NCI-H1105 treated with DMSO at 0.1 percent for 48 hours (cell line): ENCODE data around the gene NUTM2E.
"Not testable (repeated sequence)": the region's sequence is repeated elsewhere in the genome, so short reads cannot be mapped to it uniquely, and the experiment has no call there.

Experiments used
- DNase-seq: peaks from one replicate; lab custom pipeline; 2025; lab: John Stamatoyannopoulos, UW

NUTM2E gene, protein sequence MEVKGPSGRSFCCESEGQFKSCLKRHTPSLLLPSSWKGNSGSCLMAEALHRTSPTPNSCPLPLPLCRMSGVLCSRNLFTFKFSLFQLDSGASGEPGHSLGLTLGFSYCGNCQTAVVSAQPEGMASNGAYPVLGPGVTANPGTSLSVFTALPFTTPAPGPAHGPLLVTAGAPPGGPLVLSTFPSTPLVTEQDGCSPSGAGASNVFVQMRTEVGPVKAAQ (N-terminal part only)

DNA sequence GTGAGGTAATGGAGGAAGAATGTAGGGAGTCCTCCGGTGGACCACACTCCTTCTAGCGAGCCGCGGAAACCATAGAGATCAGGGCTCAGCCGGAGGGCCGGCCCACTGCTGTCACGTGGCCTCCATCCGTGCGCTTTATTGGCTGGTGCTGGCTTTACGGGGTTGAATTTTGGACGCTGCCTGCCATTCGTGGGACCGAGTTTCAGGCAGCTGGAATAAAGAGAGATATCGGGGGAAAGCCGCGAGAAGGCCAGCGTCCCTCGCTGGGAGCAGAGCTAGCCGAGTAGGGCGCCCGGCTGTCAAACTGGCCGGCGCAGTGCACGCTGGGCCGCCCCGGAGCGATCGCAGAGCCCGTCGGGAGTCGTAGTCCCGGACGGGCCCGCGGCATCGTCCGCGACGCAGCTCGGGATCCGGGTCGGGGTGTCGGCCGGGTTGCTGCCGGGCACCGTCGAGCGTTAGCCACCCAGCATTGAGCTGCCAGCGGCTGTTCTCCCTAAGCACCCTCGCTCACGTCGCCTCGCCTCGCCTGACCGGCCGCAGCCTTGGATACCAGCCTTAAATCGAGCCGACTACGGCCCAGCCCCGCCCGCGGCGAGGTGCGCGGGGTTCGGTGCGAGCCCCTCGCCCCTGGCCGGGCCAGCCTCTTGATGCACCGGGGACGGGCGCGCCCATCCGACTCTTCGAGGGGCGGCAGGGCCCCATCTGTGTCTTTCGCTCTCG, at the start of gene NUTM2E:
TSS of gene NUTM2E (plus strand) at position 244 of the 720 bp plus-strand sequence. CDS start 15,002 bp downstream, outside the sequence.
- DNase-seq: peak; percentile 59

DNA sequence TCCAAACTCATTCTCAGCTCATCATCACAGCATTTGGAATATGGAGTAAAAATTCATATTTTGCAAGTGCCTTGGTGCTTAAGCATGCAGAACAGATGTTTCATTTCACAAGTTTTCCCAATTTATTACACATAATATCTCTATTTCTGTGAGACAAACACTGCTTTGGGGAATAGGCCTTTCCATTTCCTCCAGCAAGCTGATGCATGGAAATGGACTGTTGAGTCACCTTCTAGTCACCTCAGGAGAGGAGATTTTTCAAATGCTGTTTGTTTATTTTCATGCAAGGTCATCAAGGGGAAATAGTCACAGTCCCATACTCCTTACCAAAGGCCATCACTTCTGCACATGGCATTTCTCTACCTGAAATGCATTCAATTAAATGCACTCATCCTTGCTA, 48.5 kb upstream of the NUTM2E start:
- not testable (repeated sequence) for DNase-seq

DNA sequence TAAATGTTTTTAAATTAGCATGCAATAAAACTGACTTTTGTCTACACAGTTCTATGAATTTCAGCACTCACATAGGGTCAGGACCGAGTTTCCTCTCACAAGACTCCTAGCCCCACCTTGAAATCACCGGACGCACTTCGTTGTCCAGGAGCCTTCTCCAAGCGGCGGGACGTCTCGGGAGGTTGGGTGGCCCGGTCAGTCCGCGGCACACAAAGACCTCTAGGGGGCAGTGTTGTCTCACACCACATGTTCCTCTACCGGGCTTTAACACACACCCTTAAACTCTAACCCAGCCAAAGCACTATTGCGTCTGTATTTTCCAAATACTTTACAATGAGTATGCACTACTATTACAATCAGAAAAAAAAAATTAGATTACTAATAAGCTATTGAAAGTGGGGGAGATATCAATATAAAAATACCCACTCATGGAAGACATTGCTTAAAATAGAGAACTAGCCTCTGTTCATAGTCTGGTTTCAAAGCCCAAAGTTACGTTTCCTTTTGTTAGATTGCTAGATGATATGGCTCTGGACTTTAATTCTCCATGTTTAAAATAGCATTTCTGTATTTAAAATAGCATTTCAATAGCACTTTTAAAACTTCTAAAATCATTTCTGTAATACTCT, 47.1 kb upstream of the NUTM2E start:
- DNase-seq: not testable (repeated sequence)

DNA sequence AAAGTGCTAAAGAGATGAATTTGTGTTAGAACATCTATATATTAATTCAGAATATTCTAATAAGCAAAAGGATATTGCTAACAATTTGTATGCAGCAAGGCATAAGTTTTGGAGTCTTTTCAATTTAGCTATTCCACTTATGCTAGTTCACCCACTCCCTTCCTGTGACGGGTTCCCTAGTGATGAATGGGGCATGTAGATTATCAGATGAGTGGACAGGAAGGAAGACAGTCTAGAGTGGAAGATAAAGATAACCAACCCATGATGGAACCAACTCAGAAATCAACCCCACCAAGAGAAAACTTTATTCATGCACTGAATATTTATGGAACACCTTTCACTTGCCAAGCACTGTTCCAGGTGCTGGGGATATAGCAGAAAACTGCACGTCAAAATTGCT, 46.5 kb upstream of the NUTM2E start:
- DNase-seq: not testable (repeated sequence)

DNA sequence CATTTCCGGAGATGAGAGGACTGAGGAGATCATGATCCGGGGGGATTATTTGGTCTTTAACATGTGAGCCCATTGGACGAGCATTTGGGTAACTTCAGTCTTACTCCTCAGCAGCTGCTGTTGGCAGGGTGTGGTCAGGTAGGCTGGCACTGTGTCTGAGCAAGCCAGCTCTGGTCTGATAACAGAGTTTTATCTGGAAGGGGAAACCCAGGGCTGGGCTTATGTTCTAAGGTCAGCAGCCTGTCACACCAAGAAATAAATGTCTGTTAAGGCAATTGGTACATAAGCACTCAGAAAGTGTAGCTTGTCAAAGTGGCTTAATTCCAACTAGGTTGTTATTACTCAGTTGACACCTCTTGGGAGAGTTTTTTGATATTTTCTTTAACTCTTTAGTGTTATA, 45.0 kb upstream of the NUTM2E start:
- not testable (repeated sequence) for DNase-seq

DNA sequence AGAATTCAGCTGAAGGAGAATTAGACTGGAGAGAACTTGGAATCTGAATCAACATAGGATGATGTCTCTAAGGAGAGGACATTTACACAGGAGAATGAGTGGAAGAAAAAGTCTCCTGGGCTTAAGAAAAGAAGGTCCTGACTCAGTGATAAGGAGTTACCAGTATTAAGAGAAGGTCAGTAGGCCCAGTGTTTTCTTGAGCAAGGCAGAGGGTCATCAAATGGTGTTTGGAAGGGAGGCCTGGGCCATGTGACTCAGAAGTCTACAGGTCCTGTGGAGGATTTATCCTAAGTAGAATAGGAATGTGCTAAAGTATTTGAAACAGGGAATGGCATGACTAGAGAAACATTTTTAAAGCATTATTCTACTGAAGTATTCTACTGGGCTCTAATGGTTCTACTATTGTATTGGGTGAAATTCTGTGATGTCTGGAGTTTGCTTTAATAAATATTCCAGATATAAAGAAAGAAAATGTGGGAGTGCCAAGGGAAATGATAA, 39.0 kb upstream of the NUTM2E start:
- DNase-seq: not testable (repeated sequence)

DNA sequence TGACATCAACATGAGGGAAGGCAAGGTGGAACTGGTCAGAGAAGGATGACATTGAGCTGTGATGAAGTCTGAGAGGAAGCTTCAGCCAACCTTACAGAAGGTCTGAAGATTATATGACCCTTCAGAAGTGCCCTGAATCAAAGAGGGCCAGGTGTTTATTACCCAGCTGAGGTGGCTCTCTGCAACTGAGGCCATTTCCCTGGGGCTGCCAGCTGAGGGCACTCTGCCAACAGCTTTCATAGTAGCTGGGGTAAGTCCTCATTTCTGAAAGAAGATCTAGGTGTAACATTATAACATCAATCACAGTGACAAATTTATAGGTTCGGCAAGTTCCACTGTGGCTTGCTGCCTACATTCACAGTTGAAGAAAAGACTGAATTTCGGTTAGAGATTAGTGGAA, 37.2 kb upstream of the NUTM2E start:
- DNase-seq: not testable (repeated sequence)

DNA sequence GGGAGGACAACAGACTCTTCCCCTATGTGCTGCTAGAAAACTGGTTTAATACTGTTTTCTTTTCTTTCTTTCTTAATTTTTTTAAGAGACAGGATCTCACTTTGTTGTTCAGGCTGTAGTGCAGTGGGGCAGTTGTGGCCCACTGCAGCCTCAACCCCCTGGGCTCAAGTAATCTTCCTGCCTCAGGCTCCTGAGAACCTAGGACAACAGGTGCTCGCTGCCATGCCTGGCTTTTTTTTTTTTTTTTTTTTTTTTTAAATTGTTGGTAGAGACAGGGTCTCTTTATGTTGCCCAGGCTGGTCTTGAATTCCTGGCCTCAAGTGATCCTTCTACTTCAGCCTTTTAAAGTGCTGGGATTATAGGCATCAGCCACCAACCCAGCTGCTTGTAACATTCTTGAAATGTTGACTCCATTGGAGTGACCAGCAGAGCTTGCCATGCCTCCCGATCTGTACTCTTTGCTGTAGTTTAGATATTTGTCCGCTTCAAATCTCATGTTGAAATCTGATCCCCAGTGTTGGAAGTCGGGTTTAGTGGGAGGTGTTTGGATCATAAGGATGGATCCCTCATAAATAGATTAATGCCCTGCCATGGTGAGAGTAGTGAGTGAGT, 34.5 kb upstream of the NUTM2E start:
- not testable (repeated sequence) for DNase-seq

DNA sequence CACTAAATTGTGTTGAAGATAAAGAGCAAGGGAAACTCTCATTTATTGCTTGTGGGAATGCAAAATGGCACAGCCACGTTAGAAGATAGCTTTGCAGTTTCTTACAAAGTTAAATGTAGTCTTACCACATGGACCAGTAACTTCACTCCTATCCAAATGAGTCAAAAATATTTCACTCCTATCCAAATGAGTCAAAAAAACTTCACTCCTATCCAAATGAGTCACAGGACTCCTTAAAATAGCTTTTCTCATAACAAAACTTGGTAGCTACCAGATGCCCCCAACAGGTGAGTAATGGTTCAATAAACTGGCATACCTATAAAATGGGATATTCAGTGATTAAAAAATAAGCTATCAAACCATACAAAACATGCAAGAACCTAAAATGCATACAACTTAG, 27.2 kb upstream of the NUTM2E start:
- DNase-seq: not testable (repeated sequence)

DNA sequence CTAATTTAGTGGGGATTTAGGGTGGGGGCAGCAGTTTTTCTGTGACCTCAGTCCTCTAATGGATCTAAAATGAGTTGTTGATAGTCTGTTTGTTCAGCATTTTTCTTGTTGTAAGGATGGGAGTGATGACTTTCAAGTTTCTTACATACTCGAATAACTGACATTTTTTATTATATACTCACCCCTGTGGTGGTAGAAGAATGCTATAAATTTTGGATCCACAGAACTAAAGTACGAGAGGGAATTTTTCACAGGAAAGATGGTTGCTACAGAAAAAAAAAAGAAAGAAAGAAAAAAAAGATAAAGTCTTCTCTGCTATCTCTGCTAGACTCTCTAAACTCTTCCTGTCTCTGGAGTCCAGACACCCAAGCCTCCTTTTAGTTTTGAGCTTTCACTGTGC, 20.7 kb upstream of the NUTM2E start:
- DNase-seq: not testable (repeated sequence)

DNA sequence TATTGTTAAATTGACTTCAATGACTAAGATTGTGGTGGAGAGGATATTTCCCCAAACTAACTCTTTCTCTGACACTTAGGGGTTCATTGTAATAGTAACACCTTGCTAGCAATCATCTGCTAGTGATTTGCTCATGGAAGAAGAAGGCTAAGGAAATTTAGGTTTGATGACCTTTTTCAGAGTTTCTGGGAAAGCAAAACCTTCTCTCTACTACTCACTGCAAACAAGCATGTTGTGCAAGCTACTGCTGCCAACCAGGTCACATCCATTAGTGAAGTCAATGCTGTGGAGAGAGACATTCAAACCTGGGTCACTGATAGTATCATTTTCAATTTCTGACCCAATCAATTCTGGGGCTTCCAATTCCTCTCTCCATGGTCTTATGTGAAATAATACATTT, 14.6 kb upstream of the NUTM2E start:
- DNase-seq: not testable (repeated sequence)

DNA sequence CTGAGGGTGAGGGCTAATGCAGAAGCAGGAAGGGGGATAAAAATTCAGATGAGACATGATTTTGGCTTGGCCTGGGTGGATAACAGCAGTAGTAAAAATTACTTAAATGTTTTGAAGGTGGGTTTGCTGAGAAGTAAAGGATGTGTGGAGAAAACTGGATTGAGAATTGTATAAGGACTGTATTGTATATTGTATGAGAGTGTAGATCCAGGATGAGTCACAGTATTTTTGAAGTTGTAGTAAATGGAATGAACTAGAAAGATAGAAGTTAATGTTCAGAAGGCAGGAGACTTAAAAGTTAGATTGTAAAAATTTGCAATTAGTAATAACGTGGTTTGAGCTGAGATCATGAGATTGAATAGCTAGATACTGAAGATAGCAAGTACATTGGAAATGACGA, 10.2 kb upstream of the NUTM2E start:
- DNase-seq: not testable (repeated sequence)

DNA sequence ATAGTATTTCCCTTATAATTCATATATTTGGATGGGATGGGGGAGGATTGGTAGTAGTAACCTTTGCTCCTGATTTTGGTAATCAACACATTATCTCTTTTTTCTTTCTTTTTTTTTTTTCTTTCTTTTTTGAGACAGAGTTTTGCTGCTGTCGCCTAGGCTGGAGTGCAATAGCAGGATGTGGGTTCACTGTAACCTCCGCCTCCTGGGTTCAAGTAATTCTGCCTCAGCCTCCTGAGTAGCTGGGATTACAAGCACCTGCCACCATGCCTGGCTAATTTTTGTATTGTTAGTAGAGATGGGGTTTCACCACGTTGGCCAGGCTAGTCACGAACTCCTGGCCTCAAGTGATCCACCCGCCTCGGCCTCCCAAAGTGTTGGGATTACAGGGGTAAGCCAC, 3.2 kb upstream of the NUTM2E start:
- DNase-seq: not testable (repeated sequence)

DNA sequence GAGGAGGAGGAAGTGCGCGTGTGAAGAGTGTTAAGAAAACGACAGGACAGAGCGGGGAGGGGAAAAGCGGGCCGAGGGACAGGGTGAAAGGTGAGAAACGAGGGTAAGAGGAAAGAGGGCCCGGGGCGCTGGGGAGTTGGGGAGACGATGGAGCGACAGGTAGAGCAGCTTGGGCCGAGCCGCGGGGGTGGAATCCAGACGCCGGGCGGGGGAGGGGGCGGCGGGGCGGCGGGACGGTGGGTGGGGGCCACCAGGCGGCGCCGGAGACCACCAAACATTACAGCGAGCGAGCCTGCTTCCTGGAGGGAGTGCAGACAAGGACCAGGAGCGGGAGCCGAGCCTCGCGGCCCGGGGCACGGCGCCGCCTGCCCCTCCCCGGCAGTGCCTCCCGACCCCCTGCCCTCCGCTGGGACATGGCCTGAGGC, 940 bp upstream of the NUTM2E start:
- not testable (repeated sequence) for DNase-seq

DNA sequence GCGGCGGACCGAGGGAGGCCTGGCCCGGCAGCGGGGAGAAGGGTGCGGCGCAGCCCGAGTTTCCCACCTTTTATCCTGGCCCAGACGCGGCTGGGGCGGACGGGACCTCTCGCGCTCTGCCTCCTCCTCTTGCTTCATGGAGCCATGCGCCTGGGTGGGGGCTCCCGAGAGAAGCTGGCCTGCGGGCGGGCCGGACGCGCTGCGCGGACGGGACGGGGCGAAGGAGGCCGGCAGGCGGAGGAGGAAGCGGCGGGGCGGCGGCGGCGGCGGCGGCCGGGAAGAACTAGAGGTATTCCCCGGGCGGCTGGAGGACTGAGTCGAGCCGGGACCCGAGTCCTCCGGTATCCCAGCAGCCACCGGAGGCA, 426 bp upstream of the NUTM2E start:
- DNase-seq: not testable (repeated sequence)

DNA sequence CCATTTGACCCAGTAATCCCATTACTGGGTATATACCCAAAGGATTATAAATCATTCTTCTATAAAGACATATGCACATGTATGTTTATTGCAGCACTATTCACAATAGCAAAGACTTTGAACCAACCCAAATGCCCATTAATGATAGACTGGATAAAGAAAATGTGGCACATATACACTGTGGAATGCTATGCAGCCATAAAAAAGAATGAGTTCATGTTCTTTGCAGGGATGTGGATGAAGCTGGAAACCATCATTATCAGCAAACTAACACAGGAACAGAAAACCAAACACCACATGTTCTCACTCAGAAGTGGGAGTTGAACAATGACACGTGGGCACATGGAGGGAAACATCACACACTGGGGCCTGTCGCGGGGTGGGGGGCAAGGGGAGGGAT, 7.3 kb downstream of the NUTM2E start:
- not testable (repeated sequence) for DNase-seq

DNA sequence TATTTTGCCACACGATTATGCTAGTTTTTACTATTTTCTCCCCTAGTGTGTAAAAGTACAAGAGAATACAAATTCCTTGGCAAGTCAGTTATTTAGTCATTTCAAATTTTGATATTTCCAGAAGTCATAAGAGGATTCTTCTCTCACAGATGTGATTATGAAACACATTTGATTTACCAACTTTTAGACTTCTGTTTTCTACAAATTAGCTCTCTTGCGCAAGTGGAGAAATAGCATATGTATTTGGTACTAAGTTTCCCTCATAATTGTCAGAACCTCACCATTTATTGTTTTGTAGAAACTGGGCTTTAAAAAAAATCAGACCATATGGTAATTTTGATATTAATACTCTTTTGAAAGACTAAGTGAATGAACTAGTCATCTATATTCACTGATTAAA, 9.4 kb downstream of the NUTM2E start:
- DNase-seq: not testable (repeated sequence)

DNA sequence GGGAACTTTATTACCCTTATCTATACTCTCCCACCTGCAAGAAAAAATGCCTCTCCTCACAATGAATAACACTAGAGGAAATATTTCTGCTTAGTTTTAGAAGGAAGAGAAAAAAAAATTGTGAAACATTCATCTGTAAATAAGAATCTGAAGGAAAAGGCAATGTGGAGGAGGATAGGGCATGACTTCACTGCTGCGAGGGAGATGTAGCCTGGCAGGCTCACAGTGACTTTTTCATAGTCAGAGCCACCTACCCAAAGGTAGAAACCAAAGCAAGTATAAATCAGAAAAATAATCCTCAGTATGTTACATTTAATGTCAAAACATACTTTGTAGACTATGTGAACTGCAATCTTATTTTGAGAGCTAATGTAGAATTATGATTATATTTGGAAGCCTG, 10.4 kb downstream of the NUTM2E start:
- DNase-seq: not testable (repeated sequence)

DNA sequence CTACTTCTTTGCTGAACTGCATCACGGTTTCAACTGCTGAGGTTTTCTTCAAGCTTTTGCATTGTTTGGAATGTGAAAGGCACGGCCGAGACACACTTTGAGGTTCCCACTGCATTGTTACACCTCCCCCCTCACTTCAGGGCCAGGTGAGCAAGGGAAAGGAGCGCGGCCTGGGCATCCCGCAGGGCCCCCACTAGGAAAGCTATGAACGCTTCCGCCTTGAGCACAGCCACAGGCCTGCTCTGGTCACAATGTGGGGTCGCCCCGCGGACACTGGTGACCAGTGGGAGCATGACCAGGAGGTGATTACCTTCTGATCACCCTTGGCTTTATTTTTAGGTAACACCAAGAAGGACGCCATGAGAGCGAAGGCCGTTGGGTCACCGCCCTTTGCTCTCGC, 11.9 kb downstream of the NUTM2E start:
- DNase-seq: not testable (repeated sequence)

DNA sequence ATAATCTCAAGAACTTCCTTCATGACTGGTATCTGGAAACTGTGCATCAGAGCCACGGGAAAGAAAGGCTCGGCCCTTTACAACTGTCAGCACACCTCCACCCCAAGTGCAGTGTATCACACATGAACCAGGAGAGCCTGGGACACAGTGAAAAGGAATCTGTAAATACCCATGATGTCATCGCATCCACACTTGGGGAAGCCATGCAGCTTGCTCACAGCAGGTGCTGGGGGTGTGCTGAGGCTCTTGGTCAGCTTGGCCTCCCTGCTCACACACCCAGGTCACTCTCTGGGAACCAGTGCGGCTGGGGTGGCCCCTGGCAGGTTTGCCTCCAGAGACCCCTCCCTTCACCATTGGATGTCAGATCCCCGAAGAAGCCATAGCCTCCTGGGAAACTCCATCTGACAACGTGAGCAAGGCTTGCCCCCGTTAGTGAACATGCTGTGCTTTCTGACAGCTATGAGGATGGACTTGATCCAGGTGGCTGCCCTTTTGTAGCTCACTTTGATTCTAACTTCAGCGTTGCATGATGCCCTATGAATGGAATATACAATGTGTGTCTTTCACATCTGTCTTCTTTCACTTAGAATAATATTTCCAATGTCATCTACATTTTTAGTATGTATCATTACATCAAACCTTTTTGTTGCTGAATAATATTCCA, 26.8 kb downstream of the NUTM2E start:
- DNase-seq: not testable (repeated sequence)

DNA sequence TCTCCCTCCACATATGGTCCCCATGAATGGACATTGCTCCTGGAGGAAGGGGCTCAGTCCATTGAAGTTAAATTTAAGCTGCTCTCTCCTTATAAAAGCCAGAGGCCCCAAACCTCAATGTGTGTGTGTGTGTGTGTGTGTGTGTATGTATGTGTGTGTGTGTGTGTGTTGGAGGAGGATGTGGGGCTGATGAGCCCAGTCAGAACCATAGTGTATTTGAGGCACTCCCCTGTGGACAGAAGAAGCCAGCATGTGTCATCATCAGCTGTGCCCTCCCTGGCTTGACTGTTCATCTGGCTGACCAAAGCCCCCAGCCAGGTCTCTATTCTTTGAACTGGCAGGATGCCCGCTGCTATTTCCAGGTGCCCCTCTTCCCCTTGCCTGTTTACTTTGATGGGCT, 35.7 kb downstream of the NUTM2E start:
- DNase-seq: not testable (repeated sequence)

DNA sequence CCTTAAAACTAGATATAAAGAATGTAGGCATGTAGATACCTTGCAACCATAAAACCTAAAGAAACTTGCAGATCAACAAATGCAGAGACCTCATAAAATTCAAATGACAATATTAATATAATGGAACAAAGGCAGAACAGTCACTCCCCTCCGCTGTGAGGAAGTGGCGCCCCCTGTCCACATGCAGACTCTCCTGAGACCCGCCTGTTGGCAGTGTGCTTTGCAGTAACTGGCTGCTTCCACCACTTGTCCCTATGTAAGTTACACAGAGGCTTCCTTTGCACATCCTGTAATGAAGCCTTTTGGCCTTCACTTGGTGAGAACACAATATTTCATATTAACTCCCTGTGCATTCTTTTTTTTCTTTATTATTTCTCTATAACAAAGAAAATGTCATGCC, 36.3 kb downstream of the NUTM2E start:
- DNase-seq: not testable (repeated sequence)
